B cell (primary cell): ENCODE results near the gene EXT2. TPM values are rescaled to one million over a fixed set of nuclear protein-coding genes. Genes with fewer than 3 reads are reported as not detected.

Source experiments
- ATAC-seq: fragments of 200-7000 bp; cut with Tn5 transposase; one replicate; pipeline ENCODE4 v1.10.0; 2021; ENCODE audit warnings: low read depth, mild to moderate bottlenecking, moderate number of reproducible peaks, moderate library complexity
- CTCF ChIA-PET: fragments of 350-600 bp; sonication (Branson Sonifier 250); formaldehyde crosslinking; loops from one replicate; lab custom pipeline; 2021; ENCODE audit warnings: antibody characterized with exemption, inconsistent platforms; lab: Charles Lee
- POLR2A ChIA-PET: fragments of 350-600 bp; sonication (Branson Sonifier 250); formaldehyde crosslinking; loops from one replicate; lab custom pipeline; 2021; ENCODE audit warnings: antibody characterized with exemption; lab: Charles Lee
- DNase-seq: peaks from one replicate; pipeline ENCODE4 v3.0.0; 2013
- H2AFZ ChIP-seq: 2 replicates; pipeline ENCODE4 v1.6.1; 2012; ENCODE audit warnings: mild to moderate bottlenecking, low read depth, low read length; ENCODE audit not compliant: insufficient read depth, poor library complexity, severe bottlenecking
- H3K27ac ChIP-seq, 2 donors: 1 replicate in 1 of 2; 2 replicates in 1 of 2; pipeline ENCODE4 v1.5.1; 2012 to 2013; ENCODE audit warnings: low read length in 2 of 2, mild to moderate bottlenecking in 2 of 2, moderate library complexity in 1 of 2
- H3K27me3 ChIP-seq, 4 experiments: fragments of 200-600 bp in 1 of 4; sonication (generic) in 1 of 4; replicated peaks in 1 of 4; 1 replicate in 2 of 4; 2 replicates in 2 of 4; pipeline versions ENCODE4 v1.6.1 to v1.7.0; 2013 to 2016; ENCODE audit warnings: low read length in 3 of 4, mild to moderate bottlenecking in 2 of 4, mixed read lengths in 1 of 4, moderate library complexity in 1 of 4; ENCODE audit not compliant: insufficient read depth in 4 of 4, control insufficient read depth in 3 of 4; ENCODE audit errors: control extremely low read depth in 1 of 4
- H3K36me3 ChIP-seq, 2 experiments: replicated peaks in 1 of 2; 1 replicate in 1 of 2; 2 replicates in 1 of 2; pipeline versions ENCODE4 v1.6.1 to v1.7.1; 2013; ENCODE audit warnings: low read length in 1 of 2; ENCODE audit not compliant: insufficient read depth in 2 of 2, control insufficient read depth in 1 of 2; ENCODE audit errors: control extremely low read depth in 1 of 2, extremely low read depth in 1 of 2
- H3K4me1 ChIP-seq, 2 donors: fragments of 200-600 bp in 1 of 2; sonication (generic) in 1 of 2; 1 replicate in 1 of 2; 2 replicates in 1 of 2; pipeline versions ENCODE4 v1.5.1 to v1.6.1; 2013 to 2017; ENCODE audit warnings: low read length in 2 of 2; ENCODE audit not compliant: control insufficient read depth in 2 of 2, insufficient read depth in 2 of 2
- H3K4me2 ChIP-seq: replicated peaks from 2 replicates; pipeline ENCODE3; 2012; ENCODE audit warnings: mild to moderate bottlenecking, low read depth, low read length; ENCODE audit not compliant: poor library complexity, severe bottlenecking
- H3K4me3 ChIP-seq, 5 experiments: fragments of 200-600 bp in 1 of 5; sonication (generic) in 1 of 5; 1 replicate in 3 of 5; 2 replicates in 2 of 5; pipeline versions ENCODE4 v1.5.1 to v1.7.0; 2011 to 2016; ENCODE audit warnings: low read length in 4 of 5, mild to moderate bottlenecking in 4 of 5, low read depth in 2 of 5, control low read depth in 1 of 5, moderate library complexity in 1 of 5; ENCODE audit not compliant: insufficient read depth in 1 of 5; ENCODE audit errors: control extremely low read depth in 1 of 5, extremely low read depth in 1 of 5
- H3K79me2 ChIP-seq: fragments of 200-600 bp; sonication (generic); one replicate; pipeline ENCODE4 v1.6.0; 2016; ENCODE audit warnings: low read length; ENCODE audit not compliant: control insufficient read depth, insufficient read depth
- H3K9ac ChIP-seq: fragments of 200-600 bp; sonication (generic); 2 replicates; pipeline ENCODE4 v1.6.1; 2017; ENCODE audit warnings: mild to moderate bottlenecking, low read length, moderate library complexity
- H3K9me3 ChIP-seq, 3 donors: one replicate each; pipeline versions ENCODE4 v1.6.1 to v1.7.1; 2013; ENCODE audit warnings: low read length in 2 of 3; ENCODE audit not compliant: control insufficient read depth in 2 of 3, insufficient read depth in 1 of 3; ENCODE audit errors: control extremely low read depth in 1 of 3
- H4K20me1 ChIP-seq: 2 replicates; pipeline ENCODE4 v1.6.0; 2012; ENCODE audit warnings: mild to moderate bottlenecking, low read length; ENCODE audit not compliant: insufficient read depth, control insufficient read depth, poor library complexity, severe bottlenecking
- H3K27ac Mint-ChIP-seq: one replicate; pipeline ENCODE4 v1.8.0; 2021; ENCODE audit warnings: mixed read lengths
- H3K27me3 Mint-ChIP-seq: one replicate; pipeline ENCODE4 v1.8.0; 2021; ENCODE audit warnings: mixed read lengths
- H3K4me1 Mint-ChIP-seq: one replicate; pipeline ENCODE4 v1.8.0; 2021; ENCODE audit warnings: mixed read lengths
- H3K4me3 Mint-ChIP-seq: one replicate; pipeline ENCODE4 v1.8.0; 2021; ENCODE audit warnings: mixed read lengths
- H3K9me3 Mint-ChIP-seq: one replicate; pipeline ENCODE4 v1.8.0; 2022; ENCODE audit warnings: mixed read lengths; ENCODE audit not compliant: insufficient read depth
- CTCF ChIP-seq: fragments of 200-600 bp; IDR thresholded peaks from one replicate; pipeline ENCODE4 v1.8.0; 2022; ENCODE audit warnings: antibody characterized with exemption, mild to moderate bottlenecking
- EZH2 ChIP-seq: IDR thresholded peaks from 2 replicates; pipeline ENCODE4 v1.6.1; 2012; ENCODE audit warnings: borderline replicate concordance, low read depth, mild to moderate bottlenecking, moderate library complexity, low read length; ENCODE audit not compliant: insufficient read depth, poor library complexity, severe bottlenecking
- WGBS: methylation state at CpG from one replicate; pipeline ENCODE4 v1.1.5; 2013; ENCODE audit warnings: missing lambda C conversion rate; ENCODE audit not compliant: insufficient coverage; 5-methylcytosine and 5-hydroxymethylcytosine counted together
- intact Hi-C: fragments of 100-400 bp; cut with micrococcal nuclease; formaldehyde crosslinking; loops from one replicate; pipeline ENCODE4 v1.10.0; 2022
- polyA plus RNA-seq: library from polyadenylated mRNA; depleted of rRNA; stranded (reverse); fragments of >200 nt; gene quantifications from 2 replicates; pipeline ENCODE4 v1.2.3, GENCODE V29; 2012
- total RNA-seq, 2 donors: library from RNA; stranded (reverse); fragments of 120-200 nt in 1 of 2; gene quantifications; 1 replicate in 1 of 2; 2 replicates in 1 of 2; pipeline versions ENCODE4 v1.2.3 to v1.2.4, GENCODE V29; 2013 to 2022

Gene EXT2
- total and polyA plus RNA-seq, 2 donors (not counting 1 experiment from before 2014, with no cell fraction given), result 11.0 to 27.8 TPM

- H3K9me3 Mint-ChIP-seq, result no peaks in the 10 kb centered on the region
- no peak overlapping the region for H3K4me3 ChIP-seq
- no peak overlapping the region for H2AFZ ChIP-seq
- no peak for ATAC-seq
- H4K20me1 ChIP-seq, result no peaks in the 10 kb centered on the region
- no peak overlapping the region for H3K4me2 ChIP-seq
- H3K36me3 ChIP-seq, result peaks cover 0 to 10% of the 10 kb centered on the region in 2 experiments
- TF ChIP-seq EZH2, result no peak
- no peak for TF ChIP-seq CTCF
- no peak for DNase-seq
- no peaks in the 10 kb centered on the region for H3K4me1 ChIP-seq
- H3K9me3 ChIP-seq, result no peaks in the 10 kb centered on the region
- POLR2A ChIA-PET, result no interaction called here
- no peak overlapping the region for H3K4me3 Mint-ChIP-seq
- 100% methylated on average over 1 of the region's 4 CpGs for WGBS
- CTCF ChIA-PET, result no interaction called here
- intact Hi-C loops, result no loop called here
- H3K79me2 ChIP-seq, result no peaks in the 10 kb centered on the region
- H3K27ac Mint-ChIP-seq, result no peak overlapping the region
- no peaks in the 10 kb centered on the region for H3K27me3 Mint-ChIP-seq
- no peaks in the 10 kb centered on the region for H3K4me1 Mint-ChIP-seq
- no peak overlapping the region for H3K27ac ChIP-seq
- H3K9ac ChIP-seq, result no peak overlapping the region
- no peaks in the 10 kb centered on the region for H3K27me3 ChIP-seq
Observed at GRCh38 chr11:44199816-44200215, 104.3 kb downstream of the EXT2 start.

- ChIA-PET POLR2A (no interaction called here), CTCF (no interaction called here)
- 72% methylated on average over 2 of the region's 3 CpGs for WGBS
- H3K4me3 Mint-ChIP-seq, result no peak overlapping the region
- H3K9me3 Mint-ChIP-seq, result no peaks in the 10 kb centered on the region
- no peak overlapping the region for H3K27ac Mint-ChIP-seq
- ATAC-seq (no peak), DNase-seq (no peak)
- Histone ChIP-seq H3K4me1 (no peaks in the 10 kb centered on the region), H3K9ac (no peak overlapping the region), H2AFZ (no peak overlapping the region), H3K79me2 (no peaks in the 10 kb centered on the region), H3K36me3 (peaks cover 0 to 11% of the 10 kb centered on the region in 2 experiments), H3K27ac (no peak overlapping the region), H4K20me1 (no peaks in the 10 kb centered on the region), H3K4me2 (no peak overlapping the region), H3K27me3 (no peaks in the 10 kb centered on the region), H3K4me3 (no peak overlapping the region), H3K9me3 (no peaks in the 10 kb centered on the region)
- H3K4me1 Mint-ChIP-seq, result no peaks in the 10 kb centered on the region
- TF ChIP-seq EZH2 (no peak), CTCF (no peak)
- intact Hi-C loops, result no loop called here
- H3K27me3 Mint-ChIP-seq, result no peaks in the 10 kb centered on the region
Observed at GRCh38 chr11:44203270-44204043, 108.0 kb downstream of the EXT2 start.
